GM13977 (cell line): Measurements from ENCODE around the gene DYNLT4.

Source experiments
- DNase-seq: peaks from one replicate; pipeline ENCODE4 v3.0.0; 2012; ENCODE audit warnings: low spot score
- CTCF ChIP-seq: IDR thresholded peaks from 2 replicates; pipeline ENCODE4 v1.5.1; 2012; ENCODE audit warnings: mild to moderate bottlenecking, control low read depth; ENCODE audit not compliant: insufficient read depth; ENCODE audit errors: extremely low read depth, missing control alignments
- in situ Hi-C: fragments of 300-500 bp; cut with MboI; formaldehyde crosslinking; loops from one replicate; pipeline ENCODE4 v1.12.0; 2022; ENCODE audit warnings: low sequenced_read_pairs, low pct_unique_long_range_greater_than_20kb, mixed read lengths, inconsistent platforms; ENCODE audit not compliant: unreplicated experiment

The DYNLT4 gene

GRCh38 chr1:44785501-44786137 lies 21.5 kb downstream of the DYNLT4 start:
- DNase-seq = peak; percentile 31
- no peak for TF ChIP-seq CTCF
- in situ Hi-C loops = no loop called here

GRCh38 chr1:44785029-44785380 lies 22.1 kb downstream of the DYNLT4 start:
- DNase-seq = no peak
- no peak for TF ChIP-seq CTCF
- in situ Hi-C loops = no loop called here

- TF ChIP-seq CTCF = no peak
- in situ Hi-C loops = no loop called here
- peak; percentile 65 for DNase-seq
These were observed 22.8 kb downstream of the DYNLT4 start for GRCh38 chr1:44784094-44785028.

GRCh38 chr1:44783697-44784093 lies 23.5 kb downstream of the DYNLT4 start:
- TF ChIP-seq CTCF = no peak
- DNase-seq = no peak
- in situ Hi-C loops = no loop called here

GRCh38 chr1:44780583-44781121 lies 26.5 kb downstream of the DYNLT4 start:
- in situ Hi-C loops = no loop called here
- DNase-seq = no peak
- no peak for TF ChIP-seq CTCF

- in situ Hi-C loops = no loop called here
- no peak for TF ChIP-seq CTCF
- DNase-seq = no peak
These were observed 28.2 kb downstream of the DYNLT4 start for GRCh38 chr1:44778705-44779576.
